Activated CD8-positive, alpha-beta memory T cell treated with anti-CD3 and anti-CD28 coated beads for 36 hours (primary cell): ENCODE measurements around the gene TST. TPM values are rescaled to one million over a fixed set of nuclear protein-coding genes. Genes with fewer than 3 reads are reported as not detected.

Experiments used
- CTCF ChIA-PET: fragments of 350-600 bp; sonication (Branson Sonifier 250); formaldehyde crosslinking; loops from one replicate; lab custom pipeline; 2021; ENCODE audit warnings: antibody characterized with exemption; lab: Charles Lee
- POLR2A ChIA-PET: fragments of 350-600 bp; sonication (Branson Sonifier 250); formaldehyde crosslinking; loops from one replicate; lab custom pipeline; 2021; ENCODE audit warnings: antibody characterized with exemption; lab: Charles Lee
- total RNA-seq, 2 experiments: library from RNA; stranded (reverse); gene quantifications; one replicate each; pipeline ENCODE4 v1.2.3, GENCODE V29; 2021

TST gene
- 1 to 10 TPM; 5.0 to 6.0 TPM for total RNA-seq

DNA sequence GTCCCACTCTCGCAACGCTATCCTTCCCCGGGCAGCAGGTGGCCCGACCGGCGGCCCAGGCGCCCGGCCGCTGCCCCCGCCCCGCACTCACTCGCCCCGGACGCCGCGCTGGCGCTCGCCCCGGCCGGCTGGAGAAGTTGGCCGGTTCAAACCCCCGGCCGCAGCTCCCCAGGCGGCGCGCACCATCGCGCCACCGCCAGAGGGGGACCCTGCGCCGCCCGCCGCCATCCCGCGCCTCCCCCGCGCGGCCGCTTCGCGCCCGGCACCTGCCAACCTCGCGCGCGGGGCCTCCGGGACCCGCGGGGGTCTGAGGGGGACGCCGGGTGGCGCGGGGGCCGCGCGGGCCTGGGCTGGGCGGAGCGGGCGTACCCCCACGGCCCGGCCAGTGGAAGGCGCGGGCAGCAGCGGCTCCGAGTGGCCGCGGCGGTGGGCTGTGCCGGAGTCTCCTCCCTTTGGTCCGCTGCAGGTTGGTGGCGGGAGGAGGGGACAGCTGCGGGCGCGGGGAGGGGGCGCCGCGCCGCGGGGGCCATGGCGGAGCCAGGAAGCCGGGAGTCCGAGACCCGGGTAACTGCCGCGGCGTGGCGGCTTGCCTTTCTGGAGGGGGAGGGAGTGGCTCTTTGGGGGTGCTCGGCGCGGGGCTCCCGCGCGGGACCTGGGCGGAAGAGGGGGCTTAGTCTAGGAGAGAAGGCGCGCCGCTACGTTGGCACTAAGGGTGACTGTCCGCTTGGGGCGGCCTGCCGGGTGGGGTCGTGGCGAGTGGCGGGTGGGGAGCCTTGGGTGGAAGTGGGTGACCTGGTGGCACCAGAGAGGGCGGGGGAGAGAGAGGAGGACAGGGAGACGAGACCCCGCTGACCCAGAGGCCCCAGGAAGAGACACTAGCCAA, at the start of gene TST, which contains the start of gene MPST:
TST (minus strand) TSS at position 139 of the 883 bp plus-strand sequence. CDS start 715 bp downstream, outside the sequence.
MPST (plus strand) TSS at position 434 of the 883 bp plus-strand sequence; CDS start at position 529, 95 bp downstream.
- CTCF ChIA-PET = interaction anchor here (0.7 to 4.2 kb wide), 8 partner anchors 20 to 180 kb away, joined by 3 to 16 read pairs (median 4); no protein-coding TSS in a partner anchor
- POLR2A ChIA-PET = interaction anchor here (0.7 to 1.0 kb wide), 2 partner anchors 42 to 466 kb away, joined by 3 read pairs; no protein-coding TSS in a partner anchor

DNA sequence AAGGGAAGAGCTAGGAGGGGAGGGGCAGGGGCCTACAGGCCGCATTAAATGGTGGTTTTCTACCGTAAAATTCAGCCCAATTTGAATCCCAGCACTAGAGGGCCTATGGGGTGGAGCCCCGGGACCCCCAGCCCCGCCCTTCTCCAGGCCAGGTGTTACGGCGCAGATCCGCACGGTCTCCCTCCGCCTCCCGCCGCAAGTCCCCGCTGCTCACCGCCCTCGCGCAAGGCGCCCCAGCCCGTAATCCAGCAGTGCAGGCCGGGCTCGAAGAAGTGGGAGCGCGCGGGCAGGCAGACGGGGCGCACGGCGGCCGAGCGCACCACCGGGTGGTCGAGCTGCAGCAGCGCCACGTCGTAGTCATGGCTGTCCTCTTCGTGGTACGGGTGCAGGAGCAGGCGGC, 49.6 kb upstream of the TST start:
- ChIA-PET POLR2A (no interaction called here), CTCF (interaction anchor here (1.2 to 2.3 kb wide), 3 partner anchors 10 to 192 kb away, joined by 3 to 6 read pairs (median 5); no protein-coding TSS in a partner anchor)

DNA sequence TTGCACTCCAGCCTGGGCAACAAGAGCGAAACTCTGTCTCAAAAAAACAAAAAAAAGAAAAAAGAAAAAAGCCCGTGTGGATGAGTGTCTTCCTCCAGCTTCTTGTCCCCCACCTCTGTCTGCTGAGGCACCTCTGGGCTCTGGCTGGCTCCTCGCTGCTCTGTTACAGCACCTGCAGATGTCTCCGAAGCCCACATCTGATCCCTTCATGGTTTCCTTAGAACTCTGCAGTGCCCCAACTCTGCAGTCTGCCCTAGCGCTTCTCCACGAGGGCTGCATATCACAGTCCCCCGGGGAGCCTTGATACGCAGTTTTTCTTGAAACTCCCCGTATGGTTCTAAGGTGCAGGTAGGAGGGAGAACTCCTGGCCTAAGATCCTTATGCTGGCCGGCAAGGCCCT, 48.2 kb upstream of the TST start:
- CTCF ChIA-PET = interaction anchor here (3.3 kb wide), 1 partner anchor 9 kb away, joined by 9 read pairs; no protein-coding TSS in a partner anchor
- POLR2A ChIA-PET = no interaction called here

DNA sequence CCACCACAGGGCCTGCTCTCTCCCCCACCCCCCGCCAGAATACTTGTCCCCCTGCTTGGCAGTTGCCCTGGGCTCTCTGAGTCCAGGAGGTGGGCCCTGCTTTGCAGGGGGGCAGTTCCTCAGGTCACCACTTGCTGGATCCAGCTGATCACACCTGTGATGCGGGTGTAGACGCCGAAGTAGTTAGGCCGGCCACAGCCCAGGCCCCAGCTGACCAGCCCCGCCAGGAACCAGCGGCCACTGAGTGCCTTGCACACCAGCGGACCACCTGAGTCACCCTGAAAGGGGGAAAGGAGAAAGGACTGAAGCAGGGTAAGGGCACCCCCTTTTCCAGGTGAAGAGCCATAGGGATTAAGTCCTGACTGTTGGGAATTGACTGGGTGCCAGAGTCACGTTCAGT, 46.7 kb upstream of the TST start:
- ChIA-PET CTCF (interaction anchor here (1.6 to 3.3 kb wide), 2 partner anchors 10 to 134 kb away, joined by 3 to 9 read pairs; no protein-coding TSS in a partner anchor), POLR2A (interaction anchor here (1.0 kb wide), 1 partner anchor 62 kb away, joined by 3 read pairs; no protein-coding TSS in a partner anchor)

DNA sequence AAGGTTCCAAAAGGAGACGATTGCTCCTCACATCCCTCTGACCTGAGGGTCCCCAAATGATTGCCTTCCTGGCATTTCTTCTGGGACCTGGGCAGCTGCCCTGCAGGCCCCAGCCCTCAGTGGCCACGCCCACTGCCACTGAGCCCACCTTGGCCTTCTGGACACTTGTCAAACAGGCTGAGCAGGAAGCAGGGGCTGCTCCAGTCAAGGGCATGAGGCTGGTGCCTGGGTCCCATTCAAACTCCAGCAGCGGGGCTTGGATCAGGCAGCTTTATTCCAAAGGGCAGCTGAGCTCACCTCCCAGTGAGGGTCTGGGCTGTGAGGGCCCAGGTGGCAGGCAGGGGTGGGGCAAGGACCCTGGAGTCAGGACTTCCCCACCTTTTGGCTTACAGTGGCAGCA, 45.9 kb upstream of the TST start:
- POLR2A ChIA-PET = interaction anchor here (1.0 kb wide), 1 partner anchor 63 kb away, joined by 3 read pairs; no protein-coding TSS in a partner anchor

DNA sequence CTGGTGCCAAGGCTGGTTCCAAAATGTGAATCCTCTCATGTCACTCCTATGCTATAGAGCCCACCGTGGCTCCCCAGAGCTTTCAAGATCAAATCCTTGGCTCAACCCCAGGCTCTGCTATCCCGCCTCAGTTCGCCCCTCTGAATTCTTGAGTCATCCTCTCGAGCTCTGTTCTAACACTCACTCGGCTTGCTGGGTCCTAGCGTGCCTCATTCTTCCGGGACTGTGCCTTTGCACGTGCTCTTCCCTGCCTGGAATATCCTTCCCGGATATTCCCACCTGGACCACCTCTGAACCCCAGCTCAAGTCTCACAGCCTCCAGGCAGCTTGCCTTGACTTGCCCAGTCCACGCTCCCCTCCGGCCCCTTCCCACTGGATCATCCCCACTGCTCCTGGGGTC, 45.3 kb upstream of the TST start:
- POLR2A ChIA-PET = no interaction called here
- CTCF ChIA-PET = interaction anchor here (1.6 to 3.3 kb wide), 2 partner anchors 12 to 135 kb away, joined by 3 to 9 read pairs; no protein-coding TSS in a partner anchor

More for the DNA sequence above, 45.9 kb upstream of the TST start:
- CTCF ChIA-PET = interaction anchor here (1.6 to 3.3 kb wide), 2 partner anchors 11 to 135 kb away, joined by 3 to 9 read pairs; no protein-coding TSS in a partner anchor

DNA sequence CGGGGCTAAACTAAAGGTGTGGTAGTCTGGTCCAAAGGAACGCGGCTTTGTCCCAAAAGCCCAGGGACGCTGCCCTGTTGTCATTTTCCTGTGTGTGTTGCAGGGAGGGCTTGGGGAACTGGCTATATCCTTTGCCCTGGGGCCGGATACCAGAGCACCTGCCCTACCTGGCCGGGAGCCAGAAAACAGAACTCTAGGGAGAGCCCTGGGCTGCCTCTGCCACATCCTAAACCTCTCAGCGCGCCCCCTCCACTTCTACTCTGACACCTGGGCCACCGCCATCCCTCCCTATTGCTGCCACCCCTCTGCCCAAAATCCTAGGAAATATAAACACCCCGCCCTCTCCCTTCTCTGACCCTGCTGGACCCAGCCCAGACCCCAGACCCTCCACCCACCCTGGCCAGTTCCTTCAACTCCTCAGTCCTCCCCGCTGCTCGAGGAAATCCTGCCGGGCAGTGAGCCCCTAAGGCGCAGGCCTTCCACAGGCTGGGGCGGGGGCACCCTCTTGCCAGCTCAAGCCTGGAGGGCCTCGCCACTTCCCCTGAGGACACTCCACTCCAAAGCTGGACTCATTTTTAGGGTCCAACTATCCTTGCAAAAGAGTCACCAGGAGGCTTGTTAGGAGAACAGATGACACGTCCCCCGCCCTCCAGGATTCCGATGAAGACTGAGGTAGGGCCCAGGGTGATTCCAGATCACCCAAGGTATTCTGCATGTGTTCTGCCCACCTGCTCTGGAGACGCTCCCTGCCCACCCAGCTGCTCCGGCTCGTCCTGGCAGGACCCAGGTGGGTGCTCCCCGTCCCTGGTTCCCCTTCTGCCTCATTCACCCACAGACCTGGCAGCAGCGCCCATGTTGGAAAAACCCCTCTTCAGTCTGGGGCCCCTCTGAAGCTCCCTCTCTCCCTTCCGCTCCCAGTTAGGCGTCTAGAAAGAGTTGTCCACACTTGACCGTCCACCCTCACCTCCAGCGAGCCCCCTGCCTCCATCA, 44.5 kb upstream of the TST start:
- CTCF ChIA-PET = interaction anchor here (1.6 to 3.3 kb wide), 2 partner anchors 13 to 136 kb away, joined by 3 to 9 read pairs; no protein-coding TSS in a partner anchor
- POLR2A ChIA-PET = no interaction called here

DNA sequence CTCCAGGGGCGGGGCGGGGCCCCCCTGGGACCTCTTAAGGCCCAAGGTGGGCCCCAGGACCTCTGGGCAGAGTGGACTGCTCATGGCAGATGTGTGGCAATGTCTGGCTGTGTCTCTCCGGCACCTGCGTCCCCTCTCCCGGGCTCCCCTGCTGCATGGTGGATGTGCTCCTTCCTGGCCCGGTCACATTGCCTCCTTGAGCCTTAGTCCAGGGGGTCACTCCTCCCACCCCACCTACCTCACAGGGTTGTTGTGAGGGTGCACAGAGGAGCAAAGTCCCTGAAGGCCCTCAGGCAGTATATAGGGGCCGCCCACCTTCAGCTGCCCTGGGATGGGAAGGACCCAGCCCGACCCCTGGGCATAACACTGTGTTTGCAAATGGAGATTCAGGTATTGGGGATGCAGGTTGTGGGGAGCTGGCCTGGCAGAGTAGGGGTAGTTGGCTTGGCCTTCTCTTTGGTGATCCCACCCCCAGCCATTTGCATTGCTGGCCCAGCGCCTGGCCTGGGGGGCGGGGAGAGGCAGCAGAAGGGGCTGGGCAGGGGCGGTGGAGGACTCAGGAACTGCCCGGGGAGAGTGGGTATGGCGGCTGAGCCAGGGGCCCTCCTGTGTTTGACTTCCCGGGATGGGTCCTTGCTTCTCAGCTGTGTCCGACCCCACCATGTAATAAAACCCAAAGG, 43.6 kb upstream of the TST start:
- CTCF ChIA-PET = interaction anchor here (1.9 kb wide), 1 partner anchor 13 kb away, joined by 7 read pairs; no protein-coding TSS in a partner anchor

DNA sequence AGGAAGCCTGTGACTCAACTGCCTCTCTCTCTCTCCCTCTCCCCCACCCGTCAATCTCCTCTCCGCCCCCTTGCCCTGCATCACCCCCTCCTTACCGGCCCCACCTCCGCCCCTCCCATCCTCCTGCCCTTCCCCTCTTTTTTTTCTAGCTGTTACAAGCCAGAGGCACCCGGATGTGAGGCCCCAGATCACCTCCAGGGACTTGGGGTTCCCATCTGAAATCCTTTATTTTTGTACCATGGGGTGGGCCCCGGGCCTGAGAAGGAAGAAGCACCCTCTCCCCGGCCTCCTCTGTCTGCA, 43.1 kb upstream of the TST start:
- ChIA-PET POLR2A (interaction anchor here (0.6 to 0.8 kb wide), 2 partner anchors 16 to 26 kb away, joined by 3 to 5 read pairs; no protein-coding TSS in a partner anchor), CTCF (interaction anchor here (1.9 kb wide), 1 partner anchor 14 kb away, joined by 7 read pairs; no protein-coding TSS in a partner anchor)

More for the DNA sequence above, 43.6 kb upstream of the TST start:
- POLR2A ChIA-PET = interaction anchor here (0.6 kb wide), 1 partner anchor 25 kb away, joined by 5 read pairs; no protein-coding TSS in a partner anchor

DNA sequence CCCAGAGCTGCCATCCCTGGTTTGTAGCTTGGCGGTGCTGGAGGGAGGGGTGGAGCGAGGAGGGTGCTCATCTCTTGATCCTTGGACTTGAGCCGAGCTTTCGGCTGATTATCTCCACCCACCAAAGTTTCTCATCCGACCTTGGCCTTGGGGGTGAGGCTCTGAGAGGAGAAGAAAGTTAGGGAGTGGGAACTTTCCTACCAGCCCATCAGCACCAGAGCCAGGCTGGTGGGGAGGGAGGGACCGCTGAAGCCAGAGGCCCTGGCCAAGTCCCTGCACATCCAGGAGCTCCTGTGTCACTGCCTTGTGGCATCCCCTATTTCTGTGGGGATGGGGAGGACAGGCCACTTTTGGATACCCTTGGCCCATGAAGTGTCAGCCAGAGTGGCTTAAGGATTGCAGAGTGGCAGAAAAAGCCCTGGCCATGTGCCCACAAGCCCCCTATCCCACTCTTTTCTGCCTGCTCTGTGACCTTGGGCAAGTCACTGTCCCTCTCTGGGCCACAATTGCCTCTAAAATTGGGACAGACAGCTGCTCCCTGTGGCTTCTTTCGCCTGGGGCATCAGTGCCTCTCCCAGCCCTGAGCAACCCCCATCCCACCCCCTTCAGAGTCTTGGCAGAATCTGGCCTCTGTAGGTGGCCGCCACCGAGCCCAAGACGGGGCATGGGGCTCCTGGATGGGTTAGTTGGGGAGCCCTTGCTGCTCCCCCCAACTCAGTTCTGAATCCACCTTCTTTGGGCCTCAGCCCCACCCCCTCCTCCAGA, 42.5 kb upstream of the TST start:
- ChIA-PET CTCF (interaction anchor here (1.2 to 1.9 kb wide), 4 partner anchors 10 to 138 kb away, joined by 3 to 10 read pairs (median 5); partner anchors contain the start of gene KCTD17), POLR2A (interaction anchor here (0.5 to 0.8 kb wide), 2 partner anchors 16 to 64 kb away, joined by 3 read pairs; no protein-coding TSS in a partner anchor)

DNA sequence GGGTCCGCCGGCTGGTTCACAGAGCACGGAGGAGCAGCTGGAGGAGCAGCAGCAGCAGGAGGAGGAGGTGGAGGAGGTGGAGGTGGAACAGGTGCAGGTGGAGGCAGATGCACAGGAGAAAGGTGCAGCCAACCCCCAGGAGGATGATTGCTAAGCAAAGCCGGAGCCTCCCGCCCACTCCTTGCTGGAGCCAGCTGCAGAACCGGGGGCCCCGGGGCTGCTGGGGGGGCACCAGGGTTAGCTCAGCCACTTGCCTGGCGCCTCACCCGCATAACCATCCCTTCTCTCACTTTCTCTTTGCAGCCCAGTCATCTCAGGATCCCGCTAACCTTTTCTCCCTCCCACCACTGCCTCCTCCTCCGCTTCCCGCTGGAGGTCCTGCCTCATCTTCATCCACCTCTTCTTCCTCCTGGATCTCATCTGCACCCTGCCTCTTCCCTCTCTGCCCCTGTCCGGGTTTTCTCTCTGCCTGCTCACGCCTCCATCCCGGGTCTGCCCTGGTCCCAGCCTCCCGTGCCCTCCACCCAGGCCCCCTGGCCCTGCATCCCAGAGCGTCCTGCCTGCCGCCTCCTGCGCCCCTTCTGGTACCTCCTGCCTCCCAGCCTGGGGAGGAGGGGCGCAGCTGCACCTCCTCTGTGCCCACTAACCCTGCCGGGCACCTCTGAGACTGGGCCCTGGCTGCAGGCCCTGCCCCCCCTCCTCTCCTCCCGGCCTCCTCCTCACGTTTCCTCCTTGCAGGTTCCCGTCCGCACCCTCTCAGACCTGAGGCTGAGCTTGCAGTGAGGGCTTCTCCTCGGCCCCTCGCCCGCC, 41.8 kb upstream of the TST start:
- ChIA-PET CTCF (interaction anchor here (0.8 to 1.9 kb wide), 6 partner anchors 10 to 139 kb away, joined by 3 to 10 read pairs (median 4); partner anchors contain the start of gene KCTD17), POLR2A (interaction anchor here (0.5 to 1.2 kb wide), 4 partner anchors 18 to 138 kb away, joined by 3 to 4 read pairs (median 3); no protein-coding TSS in a partner anchor)

DNA sequence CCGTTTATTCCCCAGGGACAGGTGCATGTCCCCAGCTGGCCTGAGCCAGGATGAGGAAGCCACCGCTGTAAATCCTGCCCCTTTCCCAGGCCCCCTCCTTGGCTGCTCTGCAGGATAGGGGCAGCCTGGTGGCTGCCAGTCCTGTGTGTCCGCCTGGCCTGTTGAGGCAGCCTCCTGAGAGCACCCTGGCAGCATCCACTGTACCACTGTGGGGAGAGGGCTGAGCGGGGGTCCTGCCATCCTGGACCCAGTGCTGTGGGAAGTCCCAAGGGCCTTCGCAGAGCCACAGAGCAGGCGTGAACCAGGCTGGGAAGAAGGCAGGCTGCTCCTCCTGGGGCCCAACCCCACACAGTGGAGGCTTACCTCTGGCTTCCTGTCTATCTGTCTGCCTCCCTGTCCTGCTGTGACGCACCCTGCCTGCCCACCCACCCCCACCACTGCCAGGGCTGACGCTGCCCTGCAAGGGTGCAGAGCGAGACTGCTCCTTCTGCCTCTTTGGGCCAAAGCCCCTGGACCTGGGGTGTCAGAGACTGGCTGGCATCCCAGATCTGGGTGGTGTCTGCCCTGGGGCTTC, 40.7 kb upstream of the TST start:
- ChIA-PET CTCF (interaction anchor here (0.8 to 1.9 kb wide), 3 partner anchors 8 to 104 kb away, joined by 3 to 10 read pairs (median 4); partner anchors contain the start of gene KCTD17), POLR2A (interaction anchor here (1.2 kb wide), 1 partner anchor 139 kb away, joined by 3 read pairs; no protein-coding TSS in a partner anchor)

DNA sequence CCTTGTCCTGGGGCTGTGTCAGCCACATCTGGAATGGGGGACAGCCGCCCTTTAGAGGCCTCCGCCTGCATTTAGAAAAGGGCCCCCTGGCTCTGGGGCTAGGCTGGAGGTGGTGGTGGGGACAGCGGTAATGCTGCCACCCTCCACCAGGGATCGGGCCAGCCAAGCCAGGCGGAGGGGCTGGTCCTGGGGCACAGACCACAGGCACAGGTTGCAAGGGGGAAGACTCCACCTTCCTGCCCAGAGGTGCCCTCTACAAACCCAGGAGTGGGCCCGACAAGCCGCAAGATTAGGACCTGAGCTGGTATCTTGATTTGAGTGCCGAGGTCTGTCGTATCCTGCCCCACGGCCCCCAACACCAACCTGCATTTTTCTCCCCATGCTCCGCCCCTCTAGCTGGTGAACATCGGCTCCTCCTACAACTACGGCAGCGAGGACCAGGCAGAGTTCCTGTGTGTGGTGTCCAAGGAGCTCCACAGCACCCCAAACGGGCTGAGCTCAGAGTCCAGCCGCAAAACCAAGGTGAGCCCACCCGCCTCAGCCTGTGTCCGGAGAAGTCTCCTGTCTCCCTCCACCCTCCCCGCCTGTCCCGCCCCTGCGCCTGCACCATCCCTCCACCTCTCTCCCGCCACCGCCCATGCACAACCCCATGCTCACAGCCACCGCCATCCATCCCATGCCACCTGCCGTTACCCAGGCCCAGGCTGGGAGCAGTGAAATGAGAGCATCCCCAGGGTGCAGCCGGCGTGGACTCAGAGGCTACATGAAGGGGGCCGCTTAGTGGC, 39.9 kb upstream of the TST start:
- ChIA-PET CTCF (no interaction called here), POLR2A (no interaction called here)

DNA sequence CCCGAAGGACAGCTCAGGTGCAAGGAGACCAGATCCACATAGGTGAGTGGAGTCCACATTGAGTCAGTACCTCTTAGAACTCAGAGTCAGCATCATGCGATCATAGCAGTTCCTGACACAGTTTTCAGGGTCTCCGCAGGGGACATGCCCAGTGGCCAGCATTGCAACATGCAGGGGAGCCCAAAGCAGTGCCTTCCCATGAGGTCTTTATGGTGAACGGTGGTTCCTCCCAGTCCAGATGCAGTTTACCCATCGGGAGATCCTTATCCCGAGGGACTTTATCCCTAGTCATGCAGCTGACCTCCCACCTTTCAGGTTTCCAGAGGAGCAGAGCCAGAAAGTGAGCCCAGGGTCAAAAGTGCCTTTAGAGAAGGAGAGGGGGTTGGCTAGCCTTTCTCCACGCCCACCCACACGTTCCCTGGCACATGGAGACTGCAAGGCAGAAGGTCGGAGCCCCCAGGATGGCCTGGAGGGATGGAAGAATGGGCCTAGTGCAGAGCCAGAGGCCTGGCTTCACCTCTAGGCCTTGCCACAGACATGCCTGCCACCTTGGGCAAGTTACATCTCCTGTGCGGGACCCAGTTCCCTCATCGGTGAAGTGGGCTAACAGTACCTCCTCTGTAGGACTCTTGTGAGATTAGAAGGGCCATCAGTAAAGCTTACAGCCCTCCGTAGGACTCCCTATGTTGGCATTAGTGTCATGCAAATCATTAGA, 38.7 kb upstream of the TST start:
- ChIA-PET POLR2A (no interaction called here), CTCF (no interaction called here)
